Upper lobe of right lung (tissue), 1 donor: ENCODE measurements around the gene PLA2G1B. TPM values are rescaled to one million over a fixed set of nuclear protein-coding genes. Genes with fewer than 3 reads are reported as not detected.

Experiments
- ATAC-seq: fragments of 200-7000 bp; cut with Tn5 transposase; one replicate; pipeline ENCODE4 v1.9.1; 2020; ENCODE audit warnings: mild to moderate bottlenecking, moderate library complexity
- DNase-seq: peaks from one replicate; pipeline ENCODE4 v3.0.0-alpha.2; 2020
- H3K27ac ChIP-seq: fragments of 200-600 bp; one replicate; pipeline ENCODE4 v1.8.0; 2022
- H3K27me3 ChIP-seq: fragments of 200-600 bp; one replicate; pipeline ENCODE4 v1.8.0; 2022; ENCODE audit warnings: mild to moderate bottlenecking
- H3K36me3 ChIP-seq: fragments of 200-600 bp; one replicate; pipeline ENCODE4 v1.8.0; 2022
- H3K4me1 ChIP-seq: fragments of 200-600 bp; one replicate; pipeline ENCODE4 v1.8.0; 2022
- H3K4me3 ChIP-seq: fragments of 200-600 bp; one replicate; pipeline ENCODE4 v1.8.0; 2022; ENCODE audit warnings: mild to moderate bottlenecking
- H3K9me3 ChIP-seq: fragments of 200-600 bp; one replicate; pipeline ENCODE4 v1.8.0; 2022
- CTCF ChIP-seq: fragments of 200-600 bp; IDR thresholded peaks from one replicate; pipeline ENCODE4 v1.8.0; 2022; ENCODE audit warnings: antibody characterized with exemption
- intact Hi-C: fragments of 100-400 bp; cut with DNase I; formaldehyde crosslinking; loops from one replicate; pipeline ENCODE4 v1.11.0; 2022
- total RNA-seq: library from RNA; stranded (reverse); fragmentation: NEBNext Ultra II Directional; extraction: Animal tissue kit (Norgen Biotek cat#: 25700); gene quantifications from one replicate; pipeline ENCODE4 v1.2.1, GENCODE V29; 2021
- donor health status: DM: no; HTN: yes; CAD: no; lungs with severe emphysema.

Gene PLA2G1B
- total RNA-seq, 1 donor from 2014 or later = 62.2 TPM

GRCh38 chr12:120350576-120351350, 23.2 kb upstream of the PLA2G1B start:
- intact Hi-C loops = no loop called here
- peak; percentile 85 for DNase-seq
- Histone ChIP-seq H3K36me3 (no peaks in the 10 kb centered on the region), H3K4me1 (peaks cover 2% of the 10 kb centered on the region), H3K27me3 (no peaks in the 10 kb centered on the region), H3K4me3 (peak overlapping the region; percentile 14), H3K27ac (no peak overlapping the region), H3K9me3 (no peaks in the 10 kb centered on the region)
- no peak for TF ChIP-seq CTCF
- ATAC-seq = peak; percentile 88

- no peak for ATAC-seq
- Histone ChIP-seq H3K4me3 (no peak overlapping the region), H3K27me3 (no peaks in the 10 kb centered on the region), H3K9me3 (no peaks in the 10 kb centered on the region), H3K4me1 (peaks cover 2% of the 10 kb centered on the region), H3K36me3 (no peaks in the 10 kb centered on the region), H3K27ac (no peak overlapping the region)
- TF ChIP-seq CTCF = no peak
- intact Hi-C loops = no loop called here
- no peak for DNase-seq
Measured at GRCh38 chr12:120347766-120348165, 20.2 kb upstream of the PLA2G1B start.

- no peaks in the 10 kb centered on the region for H3K9me3 ChIP-seq
- ATAC-seq = no peak
Measured at GRCh38 chr12:120346681-120347080, 19.1 kb upstream of the PLA2G1B start.

GRCh38 chr12:120346031-120346430, 18.5 kb upstream of the PLA2G1B start:
- Histone ChIP-seq H3K27me3 (no peaks in the 10 kb centered on the region), H3K4me1 (peaks cover 2% of the 10 kb centered on the region), H3K4me3 (no peak overlapping the region), H3K27ac (no peak overlapping the region), H3K36me3 (no peaks in the 10 kb centered on the region), H3K9me3 (no peaks in the 10 kb centered on the region)
- no peak for TF ChIP-seq CTCF
- intact Hi-C loops = no loop called here
- no peak for DNase-seq
- no peak for ATAC-seq

More at GRCh38 chr12:120346681-120347080, 19.1 kb upstream of the PLA2G1B start:
- H3K27ac ChIP-seq = no peak overlapping the region
- TF ChIP-seq CTCF = peak; percentile 13
- DNase-seq = no peak
- H3K4me3 ChIP-seq = no peak overlapping the region
- no peaks in the 10 kb centered on the region for H3K27me3 ChIP-seq
- no peaks in the 10 kb centered on the region for H3K36me3 ChIP-seq
- H3K4me1 ChIP-seq = peaks cover 2% of the 10 kb centered on the region
- intact Hi-C loops = no loop called here

GRCh38 chr12:120343692-120344091, 16.1 kb upstream of the PLA2G1B start:
- intact Hi-C loops = no loop called here

More at GRCh38 chr12:120343692-120344091, 16.1 kb upstream of the PLA2G1B start:
- Histone ChIP-seq H3K27ac (no peak overlapping the region), H3K4me3 (no peak overlapping the region), H3K4me1 (no peaks in the 10 kb centered on the region), H3K36me3 (no peaks in the 10 kb centered on the region), H3K9me3 (no peaks in the 10 kb centered on the region), H3K27me3 (peaks cover 5% of the 10 kb centered on the region)
- TF ChIP-seq CTCF = no peak
- ATAC-seq = no peak
- no peak for DNase-seq
